GM18519 (cell line): ENCODE data around the gene SCARF2.
"Not testable (repeated sequence)": the region's sequence is repeated elsewhere in the genome, so short reads cannot be mapped to it uniquely, and the experiment has no call there.

Experiments
- ATAC-seq: cut with Tn5 transposase; IDR thresholded peaks from one replicate; pipeline ENCODE4 v1.9.1; 2021; ENCODE audit warnings: mild to moderate bottlenecking, moderate library complexity; ENCODE audit not compliant: unreplicated experiment, low FRiP score

The SCARF2 gene

DNA sequence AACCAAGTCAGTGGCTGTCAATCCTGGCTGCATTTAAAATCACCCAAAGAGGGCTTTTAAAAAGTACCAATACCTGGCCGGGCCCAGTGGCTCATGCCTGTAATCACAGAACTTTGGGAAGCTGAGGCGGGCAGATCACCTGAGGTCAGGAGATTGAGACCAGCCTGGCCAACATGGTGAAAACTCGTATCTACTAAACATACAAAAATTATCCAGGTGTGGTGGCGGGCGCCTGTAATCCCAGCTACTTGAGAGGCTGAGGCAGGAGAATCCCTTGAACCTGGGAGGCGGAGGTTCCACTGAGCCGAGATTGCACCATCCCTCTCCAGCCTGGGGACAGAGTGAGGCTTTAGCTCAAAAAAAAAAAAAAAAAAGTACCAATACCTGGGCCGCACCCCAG is 61.3 kb downstream of the SCARF2 start:
- not testable (repeated sequence) for ATAC-seq
